Ovary (tissue), 3 donors: Measurements from ENCODE around the gene MROH8.

Source experiments
- CTCF ChIP-seq, 3 donors: fragments of 450-650 bp in 2 of 3; fragments of 200-600 bp in 1 of 3; IDR thresholded peaks; one replicate each; pipeline versions ENCODE4 v1.5.1 to v1.8.0; 2016 to 2022; ENCODE audit warnings: antibody characterized with exemption in 3 of 3, mild to moderate bottlenecking in 1 of 3
- EP300 ChIP-seq: sonication (generic); formaldehyde crosslinking; IDR thresholded peaks from one replicate; pipeline ENCODE4 v1.6.1; 2017; ENCODE audit warnings: antibody characterized with exemption
- donor health status: DM: no; HTN: no; CAD: no.

GRCh38 chr20:37120497-37120896, 58.9 kb downstream of the MROH8 start:
- no peak for TF ChIP-seq CTCF (IDR thresholded peaks at IDR 0.05)
- no peak for TF ChIP-seq EP300
